Measurements from ENCODE around the gene CPN2.

Gene CPN2

DNA sequence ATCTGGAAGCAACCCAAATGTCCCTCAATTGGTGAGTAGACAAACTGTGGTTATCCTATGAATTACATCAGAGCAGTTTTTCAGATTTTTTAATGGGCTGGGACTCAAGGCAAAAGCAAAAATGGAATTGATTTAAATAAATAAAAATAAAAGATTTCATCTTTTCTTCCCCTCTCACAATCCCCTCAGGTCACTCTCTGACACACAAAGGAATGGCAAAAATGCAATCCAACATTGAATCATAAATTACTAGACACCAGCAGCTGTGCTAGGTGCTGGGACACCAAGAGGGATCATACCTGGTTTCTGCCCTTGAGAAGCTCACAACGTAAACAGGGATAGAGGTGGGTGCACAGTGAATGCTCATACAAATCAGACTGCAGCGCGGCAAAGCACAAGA lies 58.8 kb downstream of the CPN2 start:
- no peak for DNase-seq
